Head of caudate nucleus (tissue), 42 donors: ENCODE results near the gene ZNF536.
"Not testable (repeated sequence)": the region's sequence is repeated elsewhere in the genome, so short reads cannot be mapped to it uniquely, and the experiment has no call there.

ENCODE experiments used
- DNase-seq, 42 donors: peaks; one replicate each; pipeline versions ENCODE4 v3.0.0 to v3.0.0-alpha.2; 2020 to 2021; ENCODE audit warnings: mixed read lengths in 7 of 42
- intact Hi-C: fragments of 100-400 bp; cut with DNase I; formaldehyde crosslinking; loops from one replicate; pipeline ENCODE4 v1.15.0; 2022

The ZNF536 gene

DNA sequence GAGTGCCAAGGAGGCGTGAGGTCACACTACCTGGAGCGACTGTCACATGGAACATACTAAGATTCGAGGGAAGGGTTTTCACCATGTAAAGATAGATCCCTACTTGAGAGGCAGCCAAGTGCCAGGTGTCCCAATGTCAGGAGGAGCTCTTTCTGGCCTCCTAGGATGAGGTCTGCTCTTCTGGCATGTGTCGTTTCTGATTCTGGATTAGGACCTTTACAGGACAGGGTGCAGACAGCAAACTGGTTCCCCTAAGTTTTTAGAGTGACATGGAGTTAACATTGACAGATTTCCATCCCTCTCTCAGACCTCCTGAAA is 75.3 kb downstream of the ZNF536 start:
- DNase-seq: peak in 1 of 42 donors; percentile 10
- intact Hi-C loops: no loop called here

DNA sequence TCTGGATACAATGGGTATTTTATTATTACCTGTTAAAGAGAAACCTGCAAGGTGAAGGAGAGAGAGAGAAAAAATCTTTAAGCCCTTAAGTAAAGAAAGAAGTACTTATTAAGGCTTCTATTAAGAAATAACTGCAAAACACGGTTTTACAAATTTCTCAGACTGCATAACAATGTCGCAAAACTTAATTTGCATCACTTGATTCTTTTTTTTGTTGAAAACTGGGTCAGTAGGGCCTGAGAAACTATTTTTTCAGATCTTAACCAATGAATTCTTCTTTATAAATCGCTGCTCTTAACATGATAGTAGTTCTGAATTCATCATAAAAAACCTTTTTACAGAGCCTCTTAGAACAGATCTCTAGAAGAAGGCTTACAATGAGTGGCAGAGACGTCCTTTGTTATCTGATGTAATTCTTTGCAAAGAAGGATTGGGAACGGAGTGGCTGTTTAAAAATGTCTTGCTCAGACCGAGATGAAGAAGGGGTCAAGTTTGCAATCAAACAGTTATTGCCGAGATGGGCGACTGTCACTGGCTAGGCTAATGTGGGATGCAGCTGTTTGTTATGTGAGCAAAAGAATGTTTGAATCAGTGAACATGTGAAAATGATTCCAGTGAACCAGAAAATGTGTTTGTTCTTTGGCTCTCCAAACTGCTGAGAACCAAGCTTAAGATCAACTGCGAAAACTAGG is 76.3 kb downstream of the ZNF536 start:
- no peak for DNase-seq
- intact Hi-C loops: no loop called here

GRCh38 chr19:30449078-30449590 is 77.0 kb downstream of the ZNF536 start:
- intact Hi-C loops: no loop called here
- DNase-seq: no peak

- peak in 2 of 42 donors; percentile 25 to 57 for DNase-seq
- intact Hi-C loops: no loop called here
Measured at GRCh38 chr19:30449673-30450072, 77.5 kb downstream of the ZNF536 start.

DNA sequence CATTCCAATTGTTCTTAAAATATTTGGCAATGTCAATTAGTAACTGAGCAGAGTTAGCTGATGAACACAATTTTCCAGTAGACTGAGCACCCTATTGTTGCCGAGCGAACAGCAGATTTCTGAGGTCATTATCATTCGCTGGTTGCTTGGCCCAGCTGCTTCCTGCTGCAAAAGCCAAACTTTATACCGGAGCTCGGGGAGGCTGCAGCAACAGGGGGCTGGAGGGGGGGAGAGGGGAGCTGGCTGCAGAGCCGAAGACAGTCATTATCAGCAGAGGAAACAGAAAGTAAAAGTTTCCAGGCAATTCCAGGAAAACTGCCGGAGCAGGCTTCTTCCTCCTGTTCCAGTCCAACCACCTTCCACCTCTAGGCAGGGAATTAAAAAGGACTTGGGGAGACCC is 77.9 kb downstream of the ZNF536 start:
- intact Hi-C loops: no loop called here
- DNase-seq: peak; percentile 31 to 89 (median 72)

DNA sequence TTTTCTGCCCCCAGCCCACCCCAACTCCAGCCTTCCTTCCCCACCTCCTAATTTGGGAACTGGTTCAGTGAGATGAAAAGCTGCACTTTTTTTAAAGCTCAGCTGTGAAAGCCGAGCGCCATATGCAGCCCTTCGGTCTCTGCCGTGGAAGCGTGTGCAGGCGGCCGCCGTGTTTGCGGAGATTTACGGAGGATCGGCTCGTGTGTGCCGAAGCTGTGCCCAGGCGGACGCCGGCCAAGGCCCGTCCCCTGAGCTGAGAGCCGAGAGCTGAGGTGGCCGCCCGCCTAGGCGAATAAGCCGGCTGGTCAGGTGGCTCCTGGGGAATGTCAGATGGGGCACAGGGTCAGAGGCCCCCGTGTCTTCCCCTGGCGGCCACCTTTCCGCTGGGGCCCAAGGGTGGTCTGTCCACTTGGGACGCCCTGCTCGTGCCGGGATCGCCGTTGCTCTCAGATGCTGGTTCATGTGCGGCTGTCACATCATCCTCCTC is 78.7 kb downstream of the ZNF536 start:
- peak in 38 of 42 donors; percentile 22 to 73 (median 44) for DNase-seq
- intact Hi-C loops: no loop called here

- DNase-seq: no peak
- intact Hi-C loops: no loop called here
Measured at GRCh38 chr19:30452931-30453330, 80.7 kb downstream of the ZNF536 start.

DNA sequence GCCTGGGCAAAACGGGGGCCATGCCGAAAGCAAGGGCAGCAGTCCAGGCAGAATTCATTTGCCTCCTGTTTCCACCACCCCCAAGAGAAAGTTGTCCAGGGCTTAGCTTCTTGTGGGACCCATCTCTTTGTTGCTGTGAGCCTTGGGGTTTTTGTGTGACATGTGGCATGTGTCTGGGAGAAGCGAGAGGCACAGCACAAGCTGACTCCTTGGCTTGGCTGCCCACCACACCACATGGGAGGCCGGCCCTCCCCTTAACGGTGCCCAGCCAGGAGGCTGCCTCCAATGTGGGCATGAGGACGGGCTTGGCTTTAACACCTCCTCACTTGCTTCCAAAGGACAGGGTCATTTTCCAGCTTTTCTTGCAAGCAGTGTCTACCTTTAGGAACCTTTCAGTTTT is 81.6 kb downstream of the ZNF536 start:
- intact Hi-C loops: no loop called here
- peak in 1 of 42 donors; percentile 59 for DNase-seq

DNA sequence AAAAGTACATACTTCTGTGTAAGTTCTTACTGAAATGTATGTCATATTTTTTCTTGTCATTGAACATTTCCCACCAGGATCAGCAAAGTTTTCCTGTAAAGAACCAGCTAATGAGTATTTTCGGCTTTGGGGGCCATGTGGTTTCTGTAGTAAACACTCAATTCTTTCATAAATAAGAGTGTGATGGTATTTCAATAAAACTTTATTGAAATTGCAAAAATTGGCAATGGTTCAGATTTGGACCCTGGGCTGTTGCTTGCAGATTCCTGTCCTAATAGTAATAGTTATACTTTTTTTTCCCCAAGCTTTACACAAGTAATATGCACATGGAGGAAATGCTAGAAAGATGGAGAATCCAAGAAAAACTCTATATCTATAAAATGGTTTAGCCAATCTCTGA is 83.7 kb downstream of the ZNF536 start:
- DNase-seq: no peak
- intact Hi-C loops: no loop called here

DNA sequence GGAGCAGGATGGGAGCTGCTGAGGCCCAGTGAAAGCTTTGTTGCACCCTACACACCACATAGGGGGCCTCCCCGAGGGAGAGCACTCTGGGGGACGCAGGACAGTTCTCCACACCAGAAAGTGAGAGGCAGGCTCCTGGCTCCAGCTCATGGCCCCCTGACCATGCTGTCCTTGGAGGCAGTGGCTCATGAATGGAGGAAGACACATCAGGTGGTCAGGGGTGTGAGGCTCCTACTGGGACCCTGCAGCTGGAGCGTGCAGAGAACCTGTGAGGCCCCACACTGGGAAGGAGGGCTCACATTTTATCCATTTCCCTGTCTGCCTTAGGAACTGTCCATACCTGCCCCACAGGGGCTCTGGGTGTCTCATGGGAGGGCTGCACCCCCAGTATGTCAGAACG is 85.3 kb downstream of the ZNF536 start:
- intact Hi-C loops: no loop called here
- DNase-seq: no peak

GRCh38 chr19:30459859-30460258 is 87.7 kb downstream of the ZNF536 start:
- intact Hi-C loops: no loop called here
- no peak for DNase-seq

- no peak for DNase-seq
- intact Hi-C loops: no loop called here
Measured at GRCh38 chr19:30464162-30464561, 92.0 kb downstream of the ZNF536 start.

GRCh38 chr19:30466598-30466997 is 94.4 kb downstream of the ZNF536 start:
- DNase-seq, intact Hi-C loops: not testable (repeated sequence)

DNA sequence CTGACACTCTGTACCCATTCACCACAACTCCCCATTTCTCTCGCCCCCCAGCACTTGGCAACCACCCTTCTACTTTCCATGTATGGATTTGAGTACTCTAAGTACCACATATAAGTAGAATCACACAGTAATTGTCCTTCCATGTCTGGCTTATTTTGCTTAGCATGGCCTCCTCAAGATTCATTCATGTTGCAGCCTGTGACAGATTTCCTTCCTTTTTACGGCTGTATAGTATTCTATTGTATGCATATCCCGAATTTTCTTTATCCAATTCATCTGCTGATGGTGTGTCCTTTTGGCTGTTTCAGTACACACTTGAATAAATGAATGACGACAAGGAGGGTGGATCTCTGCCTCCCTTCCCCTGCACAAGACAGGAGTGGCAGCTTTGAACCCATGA is 95.1 kb downstream of the ZNF536 start:
- intact Hi-C loops: no loop called here
- DNase-seq: no peak

DNA sequence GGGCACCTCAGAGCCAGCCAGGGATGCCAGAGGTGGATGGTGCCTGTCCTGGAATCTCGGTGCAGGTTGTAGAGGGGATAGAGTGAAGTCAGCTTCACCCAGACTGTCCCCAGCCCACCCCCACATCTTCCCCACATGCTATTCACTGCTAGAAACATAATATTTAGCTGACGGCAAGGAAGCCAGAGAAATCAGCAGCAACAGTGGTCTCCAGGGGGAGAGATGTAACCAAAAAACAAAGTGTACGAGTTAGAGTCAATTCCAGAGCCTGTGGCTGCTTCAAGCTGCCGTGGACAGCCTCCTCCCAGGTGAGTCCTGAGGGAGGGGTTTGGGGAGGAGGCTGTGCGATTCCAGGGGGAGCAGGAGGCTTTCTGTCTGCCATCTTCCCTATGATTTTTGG is 97.6 kb downstream of the ZNF536 start:
- DNase-seq: no peak
- intact Hi-C loops: no loop called here

DNA sequence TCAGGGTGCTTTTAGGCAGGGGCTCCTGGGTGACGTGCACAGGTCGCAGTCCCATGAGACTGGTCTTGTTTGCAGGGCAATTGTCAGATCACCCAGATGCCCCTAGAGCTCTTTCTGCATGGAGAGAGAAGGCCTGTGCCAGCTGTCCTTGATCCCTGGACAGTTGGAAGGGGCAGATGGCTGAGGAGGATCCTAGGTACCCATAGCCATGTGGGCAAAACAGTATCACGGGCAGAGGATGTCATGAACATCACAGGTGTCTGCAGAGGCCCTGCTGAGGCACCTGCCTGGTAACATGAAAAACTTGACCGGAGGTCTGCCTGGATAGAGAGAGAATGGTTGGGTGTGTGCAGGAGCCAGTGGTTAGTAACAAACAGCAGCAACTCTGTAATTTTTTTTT is 99.3 kb downstream of the ZNF536 start:
- DNase-seq: no peak
- intact Hi-C loops: no loop called here

DNA sequence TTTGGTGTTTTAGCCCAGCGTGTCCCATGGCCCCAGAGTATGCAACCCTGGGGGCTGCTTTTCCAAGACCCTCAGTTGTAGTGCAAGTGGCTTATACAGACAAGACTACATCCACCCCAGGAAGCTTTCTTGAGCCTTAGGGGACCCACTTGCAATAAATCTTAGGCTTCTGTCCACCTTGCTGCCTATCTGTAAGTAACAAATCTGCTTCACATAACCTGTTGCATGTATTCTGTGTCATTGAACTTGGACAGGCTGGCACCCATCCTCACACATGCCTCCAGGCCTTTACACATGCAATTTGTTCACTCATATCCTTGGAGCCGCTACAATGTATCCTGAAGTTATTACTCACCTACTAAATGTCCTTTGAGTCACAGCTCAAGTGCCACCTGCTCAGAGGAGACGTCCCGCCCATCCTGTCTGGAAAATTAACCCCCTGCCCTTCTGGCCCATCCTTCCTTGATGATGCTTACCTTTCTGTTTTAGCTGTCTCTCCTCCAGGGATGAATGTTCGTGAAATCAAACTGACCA is 101.2 kb downstream of the ZNF536 start:
- intact Hi-C loops: no loop called here
- DNase-seq: no peak

- intact Hi-C loops: no loop called here
- no peak for DNase-seq
Measured at GRCh38 chr19:30476997-30477396, 104.8 kb downstream of the ZNF536 start.

- DNase-seq: no peak
- intact Hi-C loops: no loop called here
Measured at GRCh38 chr19:30479231-30479630, 107.0 kb downstream of the ZNF536 start.

DNA sequence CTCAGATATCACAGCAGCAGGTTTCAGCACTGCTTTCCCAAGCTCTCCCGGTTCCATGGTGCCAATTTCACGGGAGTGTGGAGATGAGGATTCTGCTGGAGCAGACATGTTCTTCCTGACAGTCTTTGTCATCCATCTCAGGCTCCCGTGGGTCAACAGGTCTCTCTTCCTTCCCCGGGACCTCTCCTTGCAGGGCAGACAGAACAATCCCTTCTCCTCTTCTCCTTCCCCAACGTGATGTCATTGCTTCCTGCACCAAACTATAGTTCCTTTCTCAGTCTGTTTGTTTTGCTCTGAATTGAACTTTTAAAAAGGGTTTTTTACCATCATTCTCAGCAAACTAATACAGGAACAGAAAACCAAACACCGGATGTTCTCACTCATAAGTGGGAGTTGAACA is 107.9 kb downstream of the ZNF536 start:
- intact Hi-C loops: no loop called here
- no peak for DNase-seq

- DNase-seq: no peak
- intact Hi-C loops: no loop called here
Measured at GRCh38 chr19:30481063-30481462, 108.9 kb downstream of the ZNF536 start.
